Left kidney (tissue), 2 donors: ENCODE results near the gene TSPAN9. TPM values are rescaled to one million over a fixed set of nuclear protein-coding genes. Genes with fewer than 3 reads are reported as not detected.

ENCODE experiments used
- DNase-seq: peaks from one replicate; pipeline ENCODE4 v3.0.0-alpha.2; 2013
- polyA plus RNA-seq: library from polyadenylated mRNA; unstranded; fragments of 120-200 nt; gene quantifications from one replicate; pipeline ENCODE4 v1.2.1, GENCODE V29; 2013; ENCODE audit not compliant: insufficient read length

The TSPAN9 gene
- polyA plus RNA-seq, 1 donor, result 79.9 TPM

GRCh38 chr12:3158851-3159465 is 81.8 kb downstream of the TSPAN9 start:
- no peak for DNase-seq

DNA sequence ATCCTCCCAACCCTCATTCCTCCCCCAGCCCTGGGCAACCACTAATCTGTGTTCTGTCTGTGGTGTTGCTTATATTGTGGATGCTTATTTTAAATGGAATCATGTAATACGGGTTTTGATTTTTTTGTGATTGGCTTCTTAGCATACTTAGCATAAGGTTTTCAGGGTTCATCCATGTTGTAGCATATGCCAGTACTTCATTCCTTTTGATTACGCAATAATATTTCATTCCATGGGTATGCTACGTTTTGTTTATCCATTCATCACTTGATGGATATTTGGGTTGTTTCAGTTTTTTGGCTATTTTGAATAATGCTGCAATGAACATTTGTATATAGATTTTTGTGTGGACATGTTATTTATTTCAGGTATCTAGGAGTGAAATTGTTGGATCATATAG is 82.9 kb downstream of the TSPAN9 start:
- no peak for DNase-seq

DNA sequence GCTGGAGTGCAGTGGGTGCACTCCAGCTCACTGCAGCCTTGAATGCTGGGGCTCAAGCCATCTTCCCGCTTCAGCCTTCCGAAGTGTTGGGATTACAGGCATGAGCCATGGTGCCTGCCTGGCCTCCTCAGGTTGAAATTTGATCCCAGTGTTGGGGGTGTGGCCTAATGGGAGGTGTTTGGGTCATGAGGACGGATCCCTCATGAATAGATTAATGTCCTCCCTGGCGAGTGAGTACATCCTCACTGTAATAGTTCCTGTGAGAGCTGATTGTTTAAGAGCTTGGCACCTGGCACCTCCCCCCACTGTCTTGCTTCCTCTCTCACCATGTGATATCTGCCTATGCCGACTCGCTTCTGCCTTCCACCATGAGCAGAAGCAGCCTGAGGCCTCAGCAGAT is 84.7 kb downstream of the TSPAN9 start:
- DNase-seq, result no peak

DNA sequence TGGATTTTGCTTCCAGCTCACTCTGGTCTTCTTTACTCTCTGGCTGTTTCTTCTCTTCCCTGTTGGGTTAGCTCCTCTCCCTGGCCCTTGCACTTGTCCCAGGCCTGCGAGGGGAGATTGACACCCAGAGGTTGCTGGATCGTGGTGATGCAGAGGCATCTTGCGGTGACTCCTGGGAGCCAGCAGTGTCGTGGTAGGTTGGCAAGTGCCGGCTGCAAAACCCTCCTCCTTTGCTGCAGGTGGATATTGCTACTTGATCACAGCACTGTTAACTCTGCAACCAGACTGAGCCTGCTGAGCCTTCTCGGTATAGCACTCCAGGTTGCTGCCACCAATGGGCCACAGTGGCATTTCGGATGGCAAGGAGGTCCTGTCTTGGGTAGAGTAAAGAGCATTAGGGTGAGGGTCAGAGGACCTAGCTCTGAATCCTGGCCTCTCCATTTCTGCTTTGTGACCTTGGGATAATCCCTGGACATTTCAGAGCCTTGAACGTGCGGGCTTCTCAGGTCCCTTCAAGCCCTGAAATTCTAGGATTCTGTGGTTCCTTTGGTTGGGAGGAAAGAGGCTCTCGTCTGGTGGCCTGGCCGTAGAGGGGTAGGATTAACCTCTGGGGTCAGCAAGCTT is 87.4 kb downstream of the TSPAN9 start:
- no peak for DNase-seq

DNA sequence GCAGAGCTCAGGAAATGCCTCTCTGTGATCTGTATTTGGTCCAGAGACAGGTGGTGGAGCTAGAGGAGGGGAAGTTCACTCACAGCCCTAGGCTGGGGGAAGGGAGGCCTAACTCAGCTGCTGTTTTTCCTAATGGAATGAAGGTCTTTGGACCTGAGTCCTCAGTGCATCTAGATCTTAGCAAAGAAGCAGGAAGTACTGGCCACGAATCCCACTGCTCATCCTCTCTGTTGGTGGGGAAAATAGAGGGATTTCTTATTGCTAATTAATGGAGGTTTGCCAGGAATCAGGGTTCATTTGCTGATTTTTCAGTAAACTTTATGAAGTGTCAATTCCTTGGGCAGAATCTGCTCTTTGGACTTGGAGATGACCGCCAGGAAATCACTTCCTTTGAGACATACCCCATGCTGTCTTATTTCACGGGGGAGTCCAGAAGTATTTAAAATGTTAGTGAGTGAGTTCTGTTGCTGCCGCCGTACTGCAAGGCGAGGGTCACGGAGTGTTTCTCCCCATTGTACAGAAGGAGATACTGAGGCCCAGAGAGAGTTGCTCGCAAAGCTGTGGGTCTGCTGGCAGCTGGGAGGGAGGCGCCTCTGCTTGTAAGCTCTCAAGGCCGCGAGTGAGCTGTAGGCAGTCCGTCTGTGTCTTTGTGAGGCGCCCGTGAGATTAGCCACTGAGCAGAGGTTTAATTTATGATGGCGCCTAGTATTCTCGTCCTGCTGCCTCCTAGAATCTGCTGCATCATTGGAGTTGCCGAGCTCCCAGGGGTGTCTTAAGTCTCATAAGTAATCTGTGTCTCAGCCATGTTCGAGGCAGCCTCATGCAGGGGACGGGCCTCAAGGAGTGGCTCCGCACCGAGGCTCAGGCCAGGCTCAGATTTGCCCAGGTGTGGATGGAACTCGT is 88.2 kb downstream of the TSPAN9 start:
- DNase-seq, result no peak

- DNase-seq, result no peak
Measured at GRCh38 chr12:3167636-3168035, 90.5 kb downstream of the TSPAN9 start.

GRCh38 chr12:3168223-3169221 is 91.3 kb downstream of the TSPAN9 start:
- no peak for DNase-seq

- DNase-seq, result no peak
Measured at GRCh38 chr12:3170423-3171194, 93.4 kb downstream of the TSPAN9 start.

GRCh38 chr12:3171195-3171591 is 94.0 kb downstream of the TSPAN9 start:
- no peak for DNase-seq

GRCh38 chr12:3172124-3173007 is 95.2 kb downstream of the TSPAN9 start:
- DNase-seq, result no peak

DNA sequence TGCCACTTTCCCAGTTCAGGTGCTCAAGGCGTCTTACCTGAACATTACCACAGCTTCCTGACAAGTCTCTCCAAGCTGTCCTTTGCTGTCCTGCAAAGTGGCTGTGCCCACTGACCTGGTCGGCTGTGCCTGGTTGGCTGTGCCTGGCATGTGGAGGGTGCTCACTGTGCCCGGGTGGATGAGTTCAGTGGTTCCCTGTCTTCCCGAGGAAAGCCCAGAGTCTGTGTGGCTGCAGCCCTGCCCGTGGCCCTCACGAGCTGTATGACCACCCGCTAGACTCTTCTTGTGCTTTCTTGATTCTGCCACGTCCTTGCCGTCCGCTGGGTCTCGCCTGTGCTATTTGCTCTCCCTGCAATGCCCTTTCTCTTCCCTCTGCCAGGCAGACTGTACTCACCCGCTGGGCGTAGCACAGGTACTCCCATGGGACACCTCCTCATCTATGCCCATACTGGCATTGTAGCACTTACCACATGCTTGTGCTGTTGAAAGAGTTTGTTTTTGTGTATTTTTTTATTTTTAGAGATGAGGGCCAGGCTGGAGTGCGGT is 95.9 kb downstream of the TSPAN9 start:
- no peak for DNase-seq

GRCh38 chr12:3173912-3174311 is 96.7 kb downstream of the TSPAN9 start:
- DNase-seq, result no peak

DNA sequence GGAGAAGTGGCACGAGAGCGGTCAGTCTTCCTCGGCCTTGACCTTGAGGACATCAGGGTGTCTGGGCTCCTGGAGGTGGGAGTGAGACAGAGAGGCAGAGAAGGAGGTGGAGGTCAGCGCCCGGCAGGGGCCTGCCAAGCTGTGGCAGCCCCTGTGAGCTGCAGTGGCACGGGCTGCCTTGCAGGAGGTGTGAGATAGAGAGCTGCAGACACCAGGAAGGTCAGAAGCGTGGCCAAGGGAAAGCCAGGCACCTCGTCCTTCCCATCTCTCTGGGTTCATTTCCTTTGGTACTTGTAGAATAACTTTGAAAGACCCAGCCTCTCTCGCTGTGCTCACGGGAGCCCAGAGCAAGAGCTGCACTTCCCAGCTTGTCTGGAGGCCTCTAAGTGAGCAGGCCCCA is 98.1 kb downstream of the TSPAN9 start:
- no peak for DNase-seq

GRCh38 chr12:3176754-3177153 is 99.6 kb downstream of the TSPAN9 start:
- DNase-seq, result no peak

GRCh38 chr12:3177778-3178425 is 100.7 kb downstream of the TSPAN9 start:
- no peak for DNase-seq

DNA sequence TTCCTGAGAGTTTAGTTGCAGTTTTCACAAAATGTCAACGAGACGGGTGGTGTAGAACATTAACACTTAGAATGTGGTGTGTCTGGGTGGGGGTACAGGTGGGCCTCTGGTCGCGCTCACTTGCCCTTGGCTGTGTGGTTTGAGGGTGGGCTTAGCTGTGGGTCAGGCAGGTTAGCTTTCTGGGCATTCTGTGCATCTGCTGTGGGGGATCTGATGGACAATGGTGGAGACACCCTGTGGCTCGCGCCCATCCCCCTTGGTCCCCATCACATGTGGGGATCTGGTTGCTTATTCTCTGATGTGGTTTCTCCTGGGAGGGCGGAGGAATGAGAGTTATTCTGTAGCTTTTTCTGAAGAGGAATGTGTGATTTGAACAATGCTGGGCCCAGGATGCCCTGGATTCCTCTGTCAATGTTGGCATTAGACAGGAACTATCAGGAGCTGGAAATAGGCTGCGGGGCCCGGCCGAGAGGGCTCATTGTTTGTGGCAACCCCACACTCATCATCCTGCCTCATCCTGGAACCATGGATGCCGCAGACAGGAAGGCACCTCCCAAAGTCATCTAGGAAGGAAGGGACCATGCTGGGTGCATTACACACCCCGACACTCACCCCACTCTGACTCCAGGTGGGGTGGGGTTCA is 101.6 kb downstream of the TSPAN9 start:
- no peak for DNase-seq

GRCh38 chr12:3179731-3180130 is 102.6 kb downstream of the TSPAN9 start:
- DNase-seq, result no peak

- no peak for DNase-seq
Measured at GRCh38 chr12:3182426-3182825, 105.2 kb downstream of the TSPAN9 start.

- DNase-seq, result no peak
Measured at GRCh38 chr12:3184485-3184884, 107.3 kb downstream of the TSPAN9 start.
